Smooth muscle cell (in vitro differentiated cells): ENCODE measurements around the gene PRXL2A. TPM values are rescaled to one million over a fixed set of nuclear protein-coding genes. Genes with fewer than 3 reads are reported as not detected.

Experiments used
- DNase-seq: peaks from one replicate; lab custom pipeline; 2025; ENCODE audit not compliant: unreplicated experiment; lab: John Stamatoyannopoulos, UW
- H2AFZ ChIP-seq: fragments of 200-600 bp; sonication (generic); 2 replicates; pipeline ENCODE4 v1.6.0; 2016; ENCODE audit warnings: antibody characterized with exemption, low read depth, mild to moderate bottlenecking
- H3F3A ChIP-seq: fragments of 200-600 bp; sonication (generic); 2 replicates; pipeline ENCODE4 v1.6.0; 2017; ENCODE audit warnings: antibody characterized with exemption, low read depth
- H3K27ac ChIP-seq: fragments of 200-600 bp; sonication (generic); 2 replicates; pipeline ENCODE4 v1.5.1; 2016; ENCODE audit warnings: low read depth, mild to moderate bottlenecking
- H3K27me3 ChIP-seq: fragments of 200-600 bp; sonication (generic); 2 replicates; pipeline ENCODE4 v1.6.1; 2016; ENCODE audit warnings: low read depth, mild to moderate bottlenecking
- H3K36me3 ChIP-seq: fragments of 200-600 bp; sonication (generic); 2 replicates; pipeline ENCODE4 v1.5.1; 2016; ENCODE audit warnings: low read depth
- H3K4me1 ChIP-seq: fragments of 200-600 bp; sonication (generic); 2 replicates; pipeline ENCODE4 v1.5.1; 2016; ENCODE audit warnings: low read depth
- H3K4me2 ChIP-seq: fragments of 200-600 bp; sonication (generic); 2 replicates; pipeline ENCODE4 v1.6.0; 2016; ENCODE audit warnings: mild to moderate bottlenecking
- H3K4me3 ChIP-seq: fragments of 200-600 bp; sonication (generic); 2 replicates; pipeline ENCODE4 v1.5.1; 2016; ENCODE audit warnings: mild to moderate bottlenecking
- H3K79me2 ChIP-seq: fragments of 200-600 bp; sonication (generic); 2 replicates; pipeline ENCODE4 v1.6.0; 2016; ENCODE audit warnings: low read depth, mild to moderate bottlenecking
- H3K9ac ChIP-seq: fragments of 200-600 bp; sonication (generic); 2 replicates; pipeline ENCODE4 v1.6.0; 2016; ENCODE audit warnings: low read depth
- H3K9me3 ChIP-seq: fragments of 200-600 bp; sonication (generic); replicated peaks from 2 replicates; pipeline ENCODE4 v1.5.1; 2016; ENCODE audit warnings: low read depth
- H4K20me1 ChIP-seq: fragments of 200-600 bp; sonication (generic); 2 replicates; pipeline ENCODE4 v1.6.0; 2016; ENCODE audit warnings: low read depth
- WGBS: methylation state at CpG from one replicate; pipeline ENCODE4 v1.1.7; 2016; ENCODE audit warnings: low lambda C conversion rate; 5-methylcytosine and 5-hydroxymethylcytosine counted together
- polyA plus RNA-seq: library from polyadenylated mRNA; unstranded; fragments of >200 nt; fragmentation: Nextera tagmentation; extraction: Ambion mirVana; gene quantifications from 2 replicates; pipeline ENCODE4 v1.2.1, GENCODE V29; 2016
- total RNA-seq: library from RNA; depleted of rRNA; stranded (reverse); fragments of >200 nt; gene quantifications from 2 replicates; pipeline ENCODE4 v1.2.3, GENCODE V29; 2014
- TF ChIP-seq, protein P1 (sequence below): fragments of 200-600 bp; sonication (generic); IDR thresholded peaks from 2 replicates; pipeline ENCODE4 v1.5.1; 2017; ENCODE audit warnings: borderline replicate concordance, mild to moderate bottlenecking, antibody characterized with exemption; ENCODE audit not compliant: insufficient read depth, poor library complexity, severe bottlenecking

Gene PRXL2A
- total and polyA plus RNA-seq, 2 experiments from 2014 or later = 28.8 to 80.0 TPM

DNA sequence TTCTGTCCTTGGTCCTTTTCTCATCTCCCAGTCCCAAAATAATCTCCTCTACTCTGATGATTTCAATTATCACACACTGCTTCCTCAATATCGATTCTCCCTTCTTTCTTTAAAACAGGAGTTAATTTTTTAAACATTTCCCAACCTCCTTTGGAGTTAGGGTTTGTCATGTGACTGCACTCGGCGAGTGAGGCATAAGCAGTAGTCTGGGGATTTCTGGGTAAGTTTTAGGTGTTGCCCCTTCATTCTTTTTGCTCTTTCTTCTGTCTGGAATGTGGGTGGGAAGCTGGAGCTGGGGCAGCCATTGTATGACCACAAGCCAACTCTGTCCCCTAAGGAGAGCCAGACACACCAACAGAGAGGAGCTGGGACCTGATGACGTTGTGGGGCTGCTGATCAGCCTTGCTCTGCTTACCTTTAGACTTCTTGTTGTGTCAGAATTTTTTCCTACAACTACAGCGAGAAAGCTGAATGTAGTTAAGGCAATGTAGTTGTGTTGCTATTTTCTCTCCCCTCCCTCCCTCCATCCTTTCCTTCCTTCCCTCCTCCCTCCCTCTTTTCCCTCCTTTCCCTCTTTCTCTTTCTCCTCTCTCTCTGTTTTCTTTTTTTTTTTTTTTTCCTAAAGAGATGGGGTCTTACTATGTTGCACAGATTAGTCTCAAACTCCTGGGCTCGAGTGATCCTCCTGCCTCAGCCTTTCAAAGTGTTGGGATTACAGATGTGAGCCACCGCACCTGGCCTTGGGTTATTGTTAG lies 39.3 kb downstream of the PRXL2A start:
- H3K27ac ChIP-seq = no peak overlapping the region
- no peak overlapping the region for H2AFZ ChIP-seq
- H3F3A ChIP-seq = peaks cover 27% of the 10 kb centered on the region
- peaks cover 14% of the 10 kb centered on the region for H3K4me1 ChIP-seq
- no peaks in the 10 kb centered on the region for H3K36me3 ChIP-seq
- DNase-seq = no peak
- no peaks in the 10 kb centered on the region for H3K9me3 ChIP-seq
- H3K4me2 ChIP-seq = no peak overlapping the region
- H3K9ac ChIP-seq = no peak overlapping the region
- TF ChIP-seq, protein P1, sequence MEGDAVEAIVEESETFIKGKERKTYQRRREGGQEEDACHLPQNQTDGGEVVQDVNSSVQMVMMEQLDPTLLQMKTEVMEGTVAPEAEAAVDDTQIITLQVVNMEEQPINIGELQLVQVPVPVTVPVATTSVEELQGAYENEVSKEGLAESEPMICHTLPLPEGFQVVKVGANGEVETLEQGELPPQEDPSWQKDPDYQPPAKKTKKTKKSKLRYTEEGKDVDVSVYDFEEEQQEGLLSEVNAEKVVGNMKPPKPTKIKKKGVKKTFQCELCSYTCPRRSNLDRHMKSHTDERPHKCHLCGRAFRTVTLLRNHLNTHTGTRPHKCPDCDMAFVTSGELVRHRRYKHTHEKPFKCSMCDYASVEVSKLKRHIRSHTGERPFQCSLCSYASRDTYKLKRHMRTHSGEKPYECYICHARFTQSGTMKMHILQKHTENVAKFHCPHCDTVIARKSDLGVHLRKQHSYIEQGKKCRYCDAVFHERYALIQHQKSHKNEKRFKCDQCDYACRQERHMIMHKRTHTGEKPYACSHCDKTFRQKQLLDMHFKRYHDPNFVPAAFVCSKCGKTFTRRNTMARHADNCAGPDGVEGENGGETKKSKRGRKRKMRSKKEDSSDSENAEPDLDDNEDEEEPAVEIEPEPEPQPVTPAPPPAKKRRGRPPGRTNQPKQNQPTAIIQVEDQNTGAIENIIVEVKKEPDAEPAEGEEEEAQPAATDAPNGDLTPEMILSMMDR = no peak
- no peak overlapping the region for H3K4me3 ChIP-seq
- no peaks in the 10 kb centered on the region for H4K20me1 ChIP-seq
- H3K27me3 ChIP-seq = no peaks in the 10 kb centered on the region
- no peaks in the 10 kb centered on the region for H3K79me2 ChIP-seq
- WGBS = 76% methylated on average over 7 of the region's 7 CpGs

DNA sequence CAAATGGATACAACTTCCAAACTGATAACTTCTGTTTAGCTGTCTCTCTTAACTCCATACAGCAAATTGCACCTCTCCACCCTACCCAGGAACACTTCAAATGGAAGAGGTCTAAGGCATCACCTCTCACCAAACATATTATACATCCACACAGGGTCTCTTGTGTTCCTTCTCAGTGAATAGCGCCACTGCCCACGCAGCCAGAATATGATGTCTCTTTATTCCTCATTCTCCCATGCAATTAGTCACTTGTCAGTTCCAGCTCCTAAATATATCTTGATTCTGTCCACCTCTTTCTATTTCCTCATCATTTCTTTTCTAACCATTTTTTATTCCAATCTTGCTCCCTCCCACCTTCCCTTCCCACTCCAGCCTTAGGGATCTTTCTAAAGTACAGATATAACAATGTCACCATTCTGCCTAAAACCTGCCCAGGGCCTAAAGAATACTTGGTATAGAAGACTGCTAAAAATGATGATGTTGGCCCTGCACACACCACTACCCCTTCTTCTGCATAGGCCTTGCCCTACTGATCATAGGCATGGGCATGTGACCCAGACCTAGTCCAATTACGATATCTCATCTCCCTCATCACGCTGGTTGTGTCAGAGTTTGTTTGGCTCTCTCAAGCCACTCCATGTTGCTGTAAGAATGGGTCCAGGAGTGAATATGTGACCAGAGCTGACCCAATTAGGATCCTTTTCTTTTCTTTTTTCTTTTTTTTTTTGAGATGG lies 40.0 kb downstream of the PRXL2A start:
- Histone ChIP-seq H3K79me2 (no peaks in the 10 kb centered on the region), H3F3A (peaks cover 27% of the 10 kb centered on the region), H3K9ac (no peak overlapping the region), H3K4me1 (peaks cover 16% of the 10 kb centered on the region), H3K27me3 (no peaks in the 10 kb centered on the region), H3K27ac (no peak overlapping the region), H3K4me3 (no peak overlapping the region), H2AFZ (no peak overlapping the region), H4K20me1 (no peaks in the 10 kb centered on the region), H3K36me3 (no peaks in the 10 kb centered on the region), H3K9me3 (no peaks in the 10 kb centered on the region), H3K4me2 (no peak overlapping the region)
- no peak for DNase-seq
- TF ChIP-seq, protein P1 = no peak
- WGBS = 96% methylated on average over 4 of the region's 4 CpGs

GRCh38 chr10:80449520-80449919 lies 41.2 kb downstream of the PRXL2A start:
- no peaks in the 10 kb centered on the region for H3K36me3 ChIP-seq
- H3K4me1 ChIP-seq = peaks cover 14% of the 10 kb centered on the region
- H3K4me3 ChIP-seq = no peak overlapping the region
- peaks cover 23% of the 10 kb centered on the region for H3F3A ChIP-seq
- no peaks in the 10 kb centered on the region for H4K20me1 ChIP-seq
- H3K27ac ChIP-seq = no peak overlapping the region
- H2AFZ ChIP-seq = no peak overlapping the region
- DNase-seq = no peak
- TF ChIP-seq, protein P1 = no peak
- H3K79me2 ChIP-seq = no peaks in the 10 kb centered on the region
- H3K4me2 ChIP-seq = no peak overlapping the region
- WGBS = 52% methylated on average over 2 of the region's 2 CpGs
- no peaks in the 10 kb centered on the region for H3K27me3 ChIP-seq
- no peaks in the 10 kb centered on the region for H3K9me3 ChIP-seq
- no peak overlapping the region for H3K9ac ChIP-seq

DNA sequence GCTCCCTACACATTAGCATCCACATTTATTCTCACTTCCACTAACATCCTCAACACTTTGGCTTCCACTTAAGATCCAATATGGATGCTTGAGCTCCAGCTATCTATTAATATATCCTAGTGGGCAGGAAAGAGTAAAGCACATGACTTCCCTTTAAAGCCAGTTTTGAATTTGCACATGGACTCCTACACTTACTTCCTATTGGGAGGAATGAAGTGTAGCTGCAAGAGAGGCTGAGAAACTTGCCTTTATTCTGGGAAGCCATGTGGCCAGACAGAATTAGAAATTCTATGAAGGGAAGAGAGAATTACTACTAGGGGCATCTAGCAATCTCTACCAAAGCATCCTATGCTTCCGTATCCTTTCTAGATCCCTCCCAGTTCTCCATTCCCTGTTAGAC lies 42.8 kb downstream of the PRXL2A start:
- DNase-seq = no peak
- Histone ChIP-seq H3K4me3 (no peak overlapping the region), H3K9ac (no peak overlapping the region), H3K79me2 (peaks cover 13% of the 10 kb centered on the region), H3K4me1 (peaks cover 14% of the 10 kb centered on the region), H3K9me3 (no peaks in the 10 kb centered on the region), H2AFZ (no peak overlapping the region), H3K4me2 (no peak overlapping the region), H4K20me1 (peaks cover 14% of the 10 kb centered on the region), H3K27me3 (no peaks in the 10 kb centered on the region), H3K36me3 (no peaks in the 10 kb centered on the region), H3F3A (peaks cover 23% of the 10 kb centered on the region), H3K27ac (no peak overlapping the region)
- WGBS = 100% methylated on average over 1 of the region's 1 CpG
- TF ChIP-seq, protein P1 = no peak
